Endodermal cell (in vitro differentiated cells): Measurements from ENCODE around the gene GLDN. TPM values are rescaled to one million over a fixed set of nuclear protein-coding genes. Genes with fewer than 3 reads are reported as not detected.

Experiments used
- DNase-seq: peaks from one replicate; pipeline ENCODE4 v3.0.0-alpha.2; 2017
- H3K27ac ChIP-seq: 2 replicates; pipeline ENCODE4 v1.5.1; 2013; ENCODE audit warnings: mild to moderate bottlenecking, low read depth, low read length, moderate library complexity
- H3K27me3 ChIP-seq: 2 replicates; pipeline ENCODE4 v1.6.1; 2013; ENCODE audit warnings: mild to moderate bottlenecking, low read length, moderate library complexity; ENCODE audit not compliant: insufficient read depth, control insufficient read depth, poor library complexity, severe bottlenecking
- H3K36me3 ChIP-seq: 2 replicates; pipeline ENCODE4 v1.7.0; 2013; ENCODE audit warnings: mild to moderate bottlenecking, low read length, moderate library complexity; ENCODE audit not compliant: control insufficient read depth, insufficient read depth
- H3K4me1 ChIP-seq: one replicate; pipeline ENCODE4 v1.7.0; 2013; ENCODE audit warnings: low read length; ENCODE audit not compliant: control insufficient read depth, insufficient read depth
- H3K4me3 ChIP-seq: 2 replicates; pipeline ENCODE4 v1.5.1; 2013; ENCODE audit warnings: mild to moderate bottlenecking, low read length, moderate library complexity
- H3K9ac ChIP-seq: 2 replicates; pipeline ENCODE4 v1.6.1; 2013; ENCODE audit warnings: mild to moderate bottlenecking, low read length, moderate library complexity; ENCODE audit not compliant: poor library complexity, severe bottlenecking; ENCODE audit errors: extremely low read depth
- H3K9me3 ChIP-seq: 2 replicates; pipeline ENCODE4 v1.6.1; 2013; ENCODE audit warnings: mild to moderate bottlenecking, low read length, moderate library complexity; ENCODE audit not compliant: control insufficient read depth
- H3K27ac Mint-ChIP-seq: 2 replicates; pipeline ENCODE4 v1.8.0; 2020; ENCODE audit warnings: mixed read lengths
- H3K27me3 Mint-ChIP-seq: 2 replicates; pipeline ENCODE4 v1.8.0; 2021; ENCODE audit warnings: mild to moderate bottlenecking, mixed read lengths; ENCODE audit not compliant: insufficient read depth
- H3K36me3 Mint-ChIP-seq: 2 replicates; pipeline ENCODE4 v1.8.0; 2020; ENCODE audit warnings: low read depth, mixed read lengths
- H3K4me1 Mint-ChIP-seq: 2 replicates; pipeline ENCODE4 v1.8.0; 2020; ENCODE audit warnings: mixed read lengths
- H3K4me3 Mint-ChIP-seq: 2 replicates; pipeline ENCODE4 v1.8.0; 2020; ENCODE audit warnings: mild to moderate bottlenecking, moderate library complexity, mixed read lengths
- H3K9me3 Mint-ChIP-seq: 2 replicates; pipeline ENCODE4 v1.8.0; 2020; ENCODE audit warnings: mild to moderate bottlenecking, mixed read lengths
- WGBS, 2 experiments: methylation state at CpG; one replicate each; pipeline versions ENCODE4 v1.1.5 to v1.1.7; 2013; ENCODE audit warnings: missing lambda C conversion rate in 2 of 2, mixed read lengths in 1 of 2; ENCODE audit not compliant: insufficient coverage in 1 of 2, insufficient read length in 1 of 2; 5-methylcytosine and 5-hydroxymethylcytosine counted together
- total RNA-seq, 2 donors: library from RNA; stranded (reverse); fragmentation: NEBNext Ultra II Directional in 1 of 2; extraction: Animal tissue kit (Norgen Biotek cat#: 25700) in 1 of 2; gene quantifications; 2 replicates in 1 of 2; 3 replicates in 1 of 2; pipeline ENCODE4 v1.2.1, GENCODE V29; 2021
- TF ChIP-seq, protein P1 (sequence below): fragments of 200-600 bp; sonication (generic); conservative IDR thresholded peaks from 2 replicates; pipeline ENCODE4 v1.5.0; 2021; ENCODE audit warnings: antibody characterized with exemption, mild to moderate bottlenecking

GLDN gene
- total RNA-seq, 2 donors from 2014 or later = 0.62 to 1.7 TPM

DNA sequence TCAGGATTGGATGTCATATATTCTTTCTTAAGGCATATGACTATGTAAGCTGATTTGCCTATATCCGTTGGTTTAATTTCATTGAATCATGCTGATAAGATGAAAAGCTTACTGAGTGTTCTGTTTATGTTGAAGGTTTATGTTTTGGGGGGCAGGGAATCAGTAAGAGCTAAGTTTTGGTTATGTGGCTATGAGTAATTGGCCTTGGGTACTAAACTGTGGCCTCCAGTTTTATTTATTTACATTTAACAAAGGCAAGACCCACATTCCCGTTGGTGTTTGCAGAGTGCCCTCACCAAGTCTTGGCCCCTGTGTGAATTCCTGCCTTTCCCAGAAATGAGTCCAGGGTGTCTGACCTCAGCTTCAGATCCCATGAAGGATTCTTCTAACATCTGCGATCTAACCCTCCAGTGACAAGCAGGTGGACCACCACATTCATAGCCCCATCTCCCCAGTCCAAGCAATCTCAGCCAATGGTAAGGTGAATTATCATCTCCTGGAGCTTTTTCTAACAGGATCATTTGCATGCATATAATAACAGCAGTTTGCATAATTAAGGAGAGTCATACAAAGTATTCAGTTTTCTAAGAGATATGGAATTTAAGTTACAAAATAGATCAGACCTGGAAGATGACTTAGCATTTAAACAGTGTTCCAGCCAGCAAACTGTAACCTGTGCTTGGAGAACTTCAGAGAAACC lies 27.4 kb downstream of the GLDN start:
- H3K36me3 ChIP-seq = no peaks in the 10 kb centered on the region
- H3K9me3 ChIP-seq = no peaks in the 10 kb centered on the region
- no peak overlapping the region for H3K4me3 Mint-ChIP-seq
- peaks cover under 1% of the 10 kb centered on the region for H3K27me3 ChIP-seq
- no peak overlapping the region for H3K9ac ChIP-seq
- no peaks in the 10 kb centered on the region for H3K9me3 Mint-ChIP-seq
- H3K27ac Mint-ChIP-seq = no peak overlapping the region
- H3K4me1 ChIP-seq = no peaks in the 10 kb centered on the region
- H3K4me1 Mint-ChIP-seq = peaks cover 12% of the 10 kb centered on the region
- H3K27ac ChIP-seq = no peak overlapping the region
- H3K36me3 Mint-ChIP-seq = no peaks in the 10 kb centered on the region
- H3K27me3 Mint-ChIP-seq = peaks cover 2% of the 10 kb centered on the region
- H3K4me3 ChIP-seq = no peak overlapping the region
- no peak for DNase-seq
- TF ChIP-seq, protein P1, sequence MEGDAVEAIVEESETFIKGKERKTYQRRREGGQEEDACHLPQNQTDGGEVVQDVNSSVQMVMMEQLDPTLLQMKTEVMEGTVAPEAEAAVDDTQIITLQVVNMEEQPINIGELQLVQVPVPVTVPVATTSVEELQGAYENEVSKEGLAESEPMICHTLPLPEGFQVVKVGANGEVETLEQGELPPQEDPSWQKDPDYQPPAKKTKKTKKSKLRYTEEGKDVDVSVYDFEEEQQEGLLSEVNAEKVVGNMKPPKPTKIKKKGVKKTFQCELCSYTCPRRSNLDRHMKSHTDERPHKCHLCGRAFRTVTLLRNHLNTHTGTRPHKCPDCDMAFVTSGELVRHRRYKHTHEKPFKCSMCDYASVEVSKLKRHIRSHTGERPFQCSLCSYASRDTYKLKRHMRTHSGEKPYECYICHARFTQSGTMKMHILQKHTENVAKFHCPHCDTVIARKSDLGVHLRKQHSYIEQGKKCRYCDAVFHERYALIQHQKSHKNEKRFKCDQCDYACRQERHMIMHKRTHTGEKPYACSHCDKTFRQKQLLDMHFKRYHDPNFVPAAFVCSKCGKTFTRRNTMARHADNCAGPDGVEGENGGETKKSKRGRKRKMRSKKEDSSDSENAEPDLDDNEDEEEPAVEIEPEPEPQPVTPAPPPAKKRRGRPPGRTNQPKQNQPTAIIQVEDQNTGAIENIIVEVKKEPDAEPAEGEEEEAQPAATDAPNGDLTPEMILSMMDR = no peak
- WGBS, 2 experiments = 87 to 90% methylated on average over 3 of the region's 3 CpGs

GRCh38 chr15:51369451-51369761 lies 28.0 kb downstream of the GLDN start:
- H3K9me3 Mint-ChIP-seq = no peaks in the 10 kb centered on the region
- TF ChIP-seq, protein P1 = no peak
- WGBS, 2 experiments = 55% methylated on average over 1 of the region's 1 CpG; no CpG with 5 or more reads in 1 of the 2 experiments
- no peak overlapping the region for H3K27ac Mint-ChIP-seq
- no peak overlapping the region for H3K9ac ChIP-seq
- no peak overlapping the region for H3K4me3 Mint-ChIP-seq
- no peaks in the 10 kb centered on the region for H3K9me3 ChIP-seq
- H3K36me3 Mint-ChIP-seq = no peaks in the 10 kb centered on the region
- DNase-seq = no peak
- H3K4me3 ChIP-seq = no peak overlapping the region
- H3K36me3 ChIP-seq = no peaks in the 10 kb centered on the region
- H3K27me3 ChIP-seq = no peaks in the 10 kb centered on the region
- no peaks in the 10 kb centered on the region for H3K4me1 ChIP-seq
- peaks cover 2% of the 10 kb centered on the region for H3K27me3 Mint-ChIP-seq
- no peak overlapping the region for H3K27ac ChIP-seq
- H3K4me1 Mint-ChIP-seq = peaks cover 12% of the 10 kb centered on the region

DNA sequence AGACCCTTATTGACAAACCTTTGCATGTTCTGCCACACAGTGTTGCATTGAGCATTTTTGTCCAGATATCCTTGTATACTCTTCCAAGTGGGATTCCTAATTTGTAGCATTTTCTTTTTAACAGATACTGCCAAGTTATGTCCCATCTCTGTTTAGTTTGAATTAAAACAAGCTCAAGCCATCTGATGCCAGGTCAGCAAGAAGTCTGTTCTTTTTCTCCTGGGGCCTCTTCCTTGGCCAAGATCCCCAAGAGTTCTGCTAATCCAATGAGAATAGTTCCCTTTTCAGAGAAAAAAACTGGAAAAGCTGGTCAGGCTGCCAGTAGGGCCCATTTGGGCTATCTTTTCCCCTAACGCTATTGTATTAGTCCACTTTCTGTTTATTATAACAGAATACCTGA lies 29.8 kb downstream of the GLDN start:
- H3K36me3 ChIP-seq = no peaks in the 10 kb centered on the region
- Mint-ChIP-seq H3K4me1 (peaks cover 12% of the 10 kb centered on the region), H3K4me3 (no peak overlapping the region), H3K36me3 (no peaks in the 10 kb centered on the region), H3K27me3 (peaks cover 2% of the 10 kb centered on the region), H3K27ac (no peak overlapping the region), H3K9me3 (no peaks in the 10 kb centered on the region)
- H3K27ac ChIP-seq = no peak overlapping the region
- 100% methylated on average over 1 of the region's 1 CpG; no CpG with 5 or more reads in 1 of the 2 experiments for WGBS, 2 experiments
- TF ChIP-seq, protein P1 = no peak
- DNase-seq = no peak
- H3K9me3 ChIP-seq = no peaks in the 10 kb centered on the region
- no peaks in the 10 kb centered on the region for H3K4me1 ChIP-seq
- no peaks in the 10 kb centered on the region for H3K27me3 ChIP-seq
- H3K9ac ChIP-seq = no peak overlapping the region
- H3K4me3 ChIP-seq = no peak overlapping the region
